ENCODE measurements around the gene HADH. TPM values are rescaled to one million over a fixed set of nuclear protein-coding genes. Genes with fewer than 3 reads are reported as not detected.
"Not testable (repeated sequence)": the region's sequence is repeated elsewhere in the genome, so short reads cannot be mapped to it uniquely, and the experiment has no call there.

Gene HADH
- total RNA-seq, 1 donor from 2014 or later = 44.1 TPM

GRCh38 chr4:108005807-108006206, 16.1 kb downstream of the HADH start:
- Mint-ChIP-seq H3K9me3 (ENCODE audit: low read depth) (peaks cover 9% of the 10 kb centered on the region), H3K4me1 (ENCODE audit: low read depth) (no peaks in the 10 kb centered on the region), H3K27ac (no peak overlapping the region), H3K4me3 (ENCODE audit: low read depth) (no peak overlapping the region), H3K36me3 (ENCODE audit: insufficient read depth) (peaks cover 19% of the 10 kb centered on the region), H3K27me3 (no peaks in the 10 kb centered on the region)
- no peak for TF ChIP-seq CTCF (IDR thresholded peaks at IDR 0.05; ENCODE audit: unreplicated experiment)
- no peak for DNase-seq (ENCODE audit: low spot score, unreplicated experiment)

GRCh38 chr4:108006361-108006760, 16.7 kb downstream of the HADH start:
- no peak for TF ChIP-seq CTCF (IDR thresholded peaks at IDR 0.05; ENCODE audit: unreplicated experiment)
- Mint-ChIP-seq H3K4me3 (ENCODE audit: low read depth) (no peak overlapping the region), H3K27me3 (no peaks in the 10 kb centered on the region), H3K9me3 (ENCODE audit: low read depth) (peaks cover 7% of the 10 kb centered on the region), H3K4me1 (ENCODE audit: low read depth) (no peaks in the 10 kb centered on the region), H3K27ac (no peak overlapping the region), H3K36me3 (ENCODE audit: insufficient read depth) (peaks cover 20% of the 10 kb centered on the region)
- no peak for DNase-seq (ENCODE audit: low spot score, unreplicated experiment)

- no peak for DNase-seq (ENCODE audit: low spot score, unreplicated experiment)
- Mint-ChIP-seq H3K36me3 (ENCODE audit: insufficient read depth) (peaks cover 31% of the 10 kb centered on the region), H3K4me1 (ENCODE audit: low read depth) (no peaks in the 10 kb centered on the region), H3K9me3 (ENCODE audit: low read depth) (peaks cover 7% of the 10 kb centered on the region), H3K27ac (no peak overlapping the region), H3K27me3 (no peaks in the 10 kb centered on the region), H3K4me3 (ENCODE audit: low read depth) (no peak overlapping the region)
- TF ChIP-seq CTCF (IDR thresholded peaks at IDR 0.05; ENCODE audit: unreplicated experiment) = no peak
These were observed 18.3 kb downstream of the HADH start for GRCh38 chr4:108007984-108008383.

GRCh38 chr4:108008721-108009120, 19.0 kb downstream of the HADH start:
- H3K27me3 Mint-ChIP-seq = no peaks in the 10 kb centered on the region
- peaks cover 32% of the 10 kb centered on the region for H3K36me3 Mint-ChIP-seq (ENCODE audit: insufficient read depth)
- DNase-seq (ENCODE audit: low spot score, unreplicated experiment) = no peak
- no peak overlapping the region for H3K4me3 Mint-ChIP-seq (ENCODE audit: low read depth)
- H3K9me3 Mint-ChIP-seq (ENCODE audit: low read depth) = peaks cover 7% of the 10 kb centered on the region
- H3K27ac Mint-ChIP-seq = no peak overlapping the region
- TF ChIP-seq CTCF (IDR thresholded peaks at IDR 0.05; ENCODE audit: unreplicated experiment) = no peak
- H3K4me1 Mint-ChIP-seq (ENCODE audit: low read depth) = no peaks in the 10 kb centered on the region

- Mint-ChIP-seq H3K27ac (no peak overlapping the region), H3K4me3 (ENCODE audit: low read depth) (no peak overlapping the region), H3K36me3 (ENCODE audit: insufficient read depth) (peaks cover 30% of the 10 kb centered on the region)
These were observed 20.5 kb downstream of the HADH start for GRCh38 chr4:108010167-108010566.

GRCh38 chr4:108012382-108012781, 22.7 kb downstream of the HADH start:
- not testable (repeated sequence) for H3K4me1 Mint-ChIP-seq (ENCODE audit: low read depth); DNase-seq (ENCODE audit: low spot score, unreplicated experiment); H3K27me3 Mint-ChIP-seq; H3K27ac Mint-ChIP-seq; H3K9me3 Mint-ChIP-seq (ENCODE audit: low read depth); H3K4me3 Mint-ChIP-seq (ENCODE audit: low read depth)
- peaks cover 33% of the 10 kb centered on the region for H3K36me3 Mint-ChIP-seq (ENCODE audit: insufficient read depth)

More at GRCh38 chr4:108010167-108010566, 20.5 kb downstream of the HADH start:
- H3K9me3 Mint-ChIP-seq (ENCODE audit: low read depth) = peaks cover 7% of the 10 kb centered on the region
- DNase-seq (ENCODE audit: low spot score, unreplicated experiment) = no peak
- TF ChIP-seq CTCF (IDR thresholded peaks at IDR 0.05; ENCODE audit: unreplicated experiment) = no peak
- no peaks in the 10 kb centered on the region for H3K4me1 Mint-ChIP-seq (ENCODE audit: low read depth)
- no peaks in the 10 kb centered on the region for H3K27me3 Mint-ChIP-seq

All from progenitor cell of endocrine pancreas (in vitro differentiated cells).